K562 (cell line): ENCODE measurements around the gene RNH1.

Experiments used
- CEBPB ChIP-seq: fragments of 450-650 bp; IDR thresholded peaks from 2 replicates; pipeline ENCODE4 v1.6.1; 2016; ENCODE audit warnings: missing genetic modification characterization, missing compliant biosample characterization
- EZH2 ChIP-seq: IDR thresholded peaks from 2 replicates; pipeline ENCODE4 v1.6.1; 2012; ENCODE audit warnings: low read depth, mild to moderate bottlenecking, inconsistent platforms, low read length, borderline replicate concordance

DNA sequence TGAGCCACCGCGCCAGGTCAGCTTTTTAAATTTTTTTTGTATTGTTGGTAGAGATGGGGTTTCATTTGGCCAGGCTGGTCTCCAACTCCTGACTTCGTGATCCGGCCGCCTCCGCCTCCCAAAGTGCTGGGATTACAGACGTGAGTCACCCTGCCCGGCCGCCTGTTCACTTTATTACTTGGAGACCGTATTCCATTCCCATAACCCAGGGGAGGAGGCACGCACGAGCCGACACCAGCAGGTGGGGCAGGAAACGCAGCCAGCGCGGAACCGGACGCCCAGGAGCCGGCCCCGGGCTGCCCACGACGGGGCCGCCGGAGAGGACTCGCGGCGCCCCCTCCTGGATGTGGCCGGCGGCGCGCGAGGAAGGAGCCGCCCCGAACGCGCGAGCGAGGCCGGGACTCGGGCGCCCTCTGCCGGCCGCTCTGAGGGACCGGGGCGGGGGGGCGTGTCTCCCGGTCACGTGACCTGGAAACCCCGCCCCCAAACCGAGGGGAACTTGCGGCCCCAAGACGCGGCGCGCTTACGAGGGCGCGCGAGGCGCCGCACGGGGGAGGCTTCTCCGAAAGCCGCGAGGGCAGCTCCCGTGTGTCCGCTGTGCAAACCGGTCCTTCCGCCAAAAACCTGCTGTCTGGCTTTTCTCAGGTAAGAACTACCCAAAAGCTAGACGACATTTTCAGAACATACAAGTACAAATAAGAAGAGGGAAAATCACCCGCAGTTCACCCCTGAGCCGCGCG is 11.6 kb upstream of the RNH1 start:
- no peak for TF ChIP-seq EZH2
- no peak for TF ChIP-seq CEBPB (tag)
